Measurements from ENCODE around the gene ZNF48. TPM values are rescaled to one million over a fixed set of nuclear protein-coding genes. Genes with fewer than 3 reads are reported as not detected.

ZNF48 gene
- polyA plus RNA-seq, 1 experiment = 4.6 TPM

- no peak for TF ChIP-seq CTCF (IDR thresholded peaks at IDR 0.05; ENCODE audit: insufficient read depth, low read depth, low read length)
- CTCF ChIA-PET = interaction anchor here (1.1 to 1.2 kb wide), 2 partner anchors 25 to 34 kb away, joined by 3 read pairs; partner anchors contain the start of gene ZNF48
- POLR2A ChIA-PET = interaction anchor here (0.5 to 1.1 kb wide), 2 partner anchors 14 to 239 kb away, joined by 3 to 7 read pairs; no protein-coding TSS in a partner anchor
- H3K36me3 ChIP-seq (ENCODE audit: control insufficient read depth, insufficient read depth, low read length) = peaks cover 5% of the 10 kb centered on the region; the same call in 1 of the 2 replicates
- DNase-seq (ENCODE audit: low read depth) = no peak
- H3K27me3 ChIP-seq (ENCODE audit: control insufficient read depth, insufficient read depth, low read length) = no peaks in the 10 kb centered on the region
- H3K4me3 ChIP-seq (ENCODE audit: low read depth, low read length) = peak overlapping the region; percentile 85
These were observed 25.2 kb upstream of the ZNF48 start for GRCh38 chr16:30369938-30370455.

DNA sequence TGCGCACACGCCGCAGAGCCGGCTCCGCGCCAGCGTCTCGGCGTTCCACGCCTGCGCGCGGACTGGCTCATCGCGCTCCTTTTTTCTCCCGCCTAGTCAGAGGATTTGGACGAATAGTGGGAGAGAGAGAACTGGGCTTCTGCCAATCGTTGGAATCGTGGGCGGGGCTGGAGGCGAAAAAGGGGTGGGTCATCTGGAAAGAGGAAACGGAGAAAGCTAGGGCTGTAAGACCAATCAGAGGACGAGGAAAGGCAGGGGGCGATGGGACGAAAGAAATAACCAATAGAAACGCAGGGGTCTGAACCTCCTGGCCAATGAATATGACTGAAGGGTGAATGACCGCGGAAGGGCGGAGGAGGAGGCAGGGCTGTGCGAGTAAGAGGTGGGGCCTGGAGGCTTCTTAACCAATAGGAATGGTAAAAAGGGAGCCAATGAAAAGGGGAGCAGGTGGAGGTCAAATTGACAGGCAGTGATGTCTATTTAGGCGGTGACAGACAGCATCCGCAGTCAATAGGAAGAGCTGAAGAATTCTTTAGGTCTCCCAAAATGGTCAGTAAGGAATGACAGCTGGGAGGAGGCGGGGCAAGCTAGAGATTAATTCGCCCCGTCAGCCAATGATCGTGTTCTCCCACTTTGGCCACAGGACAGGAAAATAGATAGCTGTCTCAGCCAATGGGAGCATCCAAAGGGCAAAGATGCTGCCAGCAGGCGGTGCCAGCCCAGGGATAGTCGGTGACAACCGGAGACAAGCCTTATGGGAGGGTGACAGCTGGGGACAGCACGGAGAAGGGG, 24.6 kb upstream of the ZNF48 start, which contains the start of gene TBC1D10B:
TBC1D10B (minus strand) TSS at position 39 of the 792 bp plus-strand sequence. CDS start 311 bp downstream, outside the sequence.
- ChIA-PET CTCF (interaction anchor here (0.7 to 1.1 kb wide), 4 partner anchors 9 to 260 kb away, joined by 3 to 4 read pairs (median 3); no protein-coding TSS in a partner anchor), POLR2A (interaction anchor here (0.5 to 1.0 kb wide), 3 partner anchors 15 to 238 kb away, joined by 4 to 7 read pairs (median 7); partner anchors contain the start of gene CD2BP2)
- Histone ChIP-seq H3K4me3 (ENCODE audit: low read depth, low read length) (peak within 1 kb of the TSS; percentile 85), H3K36me3 (ENCODE audit: control insufficient read depth, insufficient read depth, low read length) (no peaks in the 10 kb centered on the region; the same call in 1 of the 2 replicates), H3K27me3 (ENCODE audit: control insufficient read depth, insufficient read depth, low read length) (no peaks in the 10 kb centered on the region)
- DNase-seq (ENCODE audit: low read depth) = peak; percentile 100
- peak; percentile 43 for TF ChIP-seq CTCF (IDR thresholded peaks at IDR 0.05; ENCODE audit: insufficient read depth, low read depth, low read length)

GRCh38 chr16:30371248-30371816, 23.9 kb upstream of the ZNF48 start:
- CTCF ChIA-PET = interaction anchor here (0.7 to 1.1 kb wide), 3 partner anchors 10 to 259 kb away, joined by 3 to 4 read pairs (median 3); no protein-coding TSS in a partner anchor
- POLR2A ChIA-PET = interaction anchor here (1.0 kb wide), 2 partner anchors 16 to 21 kb away, joined by 4 to 7 read pairs; partner anchors contain the start of gene CD2BP2
- no peak for DNase-seq (ENCODE audit: low read depth)
- H3K36me3 ChIP-seq (ENCODE audit: control insufficient read depth, insufficient read depth, low read length) = no peaks in the 10 kb centered on the region
- no peaks in the 10 kb centered on the region for H3K27me3 ChIP-seq (ENCODE audit: control insufficient read depth, insufficient read depth, low read length)
- peak overlapping the region; percentile 47 for H3K4me3 ChIP-seq (ENCODE audit: low read depth, low read length)
- no peak for TF ChIP-seq CTCF (IDR thresholded peaks at IDR 0.05; ENCODE audit: insufficient read depth, low read depth, low read length)

- H3K27me3 ChIP-seq (ENCODE audit: control insufficient read depth, insufficient read depth, low read length) = no peaks in the 10 kb centered on the region
- no peak for TF ChIP-seq CTCF (IDR thresholded peaks at IDR 0.05; ENCODE audit: insufficient read depth, low read depth, low read length)
- no peak for DNase-seq (ENCODE audit: low read depth)
- H3K36me3 ChIP-seq (ENCODE audit: control insufficient read depth, insufficient read depth, low read length) = no peaks in the 10 kb centered on the region
- H3K4me3 ChIP-seq (ENCODE audit: low read depth, low read length) = no peak overlapping the region
- CTCF ChIA-PET = interaction anchor here (0.6 kb wide), 1 partner anchor 13 kb away, joined by 3 read pairs; no protein-coding TSS in a partner anchor
- POLR2A ChIA-PET = no interaction called here
These were observed 23.0 kb upstream of the ZNF48 start for GRCh38 chr16:30372038-30372712.
